Heart left ventricle (tissue), 16 donors: ENCODE results near the gene COLEC11. TPM values are rescaled to one million over a fixed set of nuclear protein-coding genes. Genes with fewer than 3 reads are reported as not detected.

Source experiments
- ATAC-seq, 4 donors: fragments of 200-7000 bp; cut with Tn5 transposase; one replicate each; pipeline ENCODE4 v1.9.1; 2020 to 2022; ENCODE audit warnings: moderate library complexity in 4 of 4, mild to moderate bottlenecking in 3 of 4, moderate number of reproducible peaks in 1 of 4
- DNase-seq, 5 donors: peaks; one replicate each; pipeline ENCODE4 v3.0.0-alpha.2; 2020
- H3K27ac ChIP-seq, 12 donors: fragments of 200-600 bp; sonication (generic) in 4 of 12; one replicate each; pipeline versions ENCODE4 v1.5.0 to v1.8.0; 2016 to 2022; ENCODE audit warnings: mild to moderate bottlenecking in 2 of 12
- H3K27me3 ChIP-seq, 9 donors: fragments of 200-600 bp; sonication (generic) in 2 of 9; one replicate each; pipeline versions ENCODE4 v1.5.1 to v1.8.0; 2016 to 2022; ENCODE audit warnings: mild to moderate bottlenecking in 3 of 9
- H3K36me3 ChIP-seq, 9 donors: fragments of 200-600 bp; sonication (generic) in 2 of 9; one replicate each; pipeline versions ENCODE4 v1.5.0 to v1.8.0; 2018 to 2022; ENCODE audit warnings: mild to moderate bottlenecking in 2 of 9
- H3K4me1 ChIP-seq, 12 donors: fragments of 200-600 bp; sonication (generic) in 4 of 12; one replicate each; pipeline versions ENCODE4 v1.5.0 to v1.8.0; 2016 to 2022; ENCODE audit warnings: mild to moderate bottlenecking in 3 of 12
- H3K4me3 ChIP-seq, 12 donors: fragments of 200-600 bp; sonication (generic) in 4 of 12; one replicate each; pipeline versions ENCODE4 v1.5.0 to v1.8.0; 2017 to 2022; ENCODE audit warnings: mild to moderate bottlenecking in 9 of 12, moderate library complexity in 4 of 12
- H3K9me3 ChIP-seq, 12 donors: fragments of 200-600 bp; sonication (generic) in 4 of 12; one replicate each; pipeline versions ENCODE4 v1.5.0 to v1.8.0; 2016 to 2022; ENCODE audit warnings: mild to moderate bottlenecking in 1 of 12
- CTCF ChIP-seq, 12 donors: fragments of 200-600 bp; sonication (generic) in 4 of 12; IDR thresholded peaks; one replicate each; pipeline versions ENCODE4 v1.5.0 to v1.8.0; 2018 to 2022; ENCODE audit warnings: antibody characterized with exemption in 12 of 12, mild to moderate bottlenecking in 5 of 12
- POLR2A ChIP-seq, 2 donors: fragments of 450-650 bp; IDR thresholded peaks; one replicate each; pipeline ENCODE4 v1.6.1; 2017; ENCODE audit warnings: antibody characterized with exemption in 2 of 2, mild to moderate bottlenecking in 2 of 2, moderate library complexity in 2 of 2
- WGBS, 4 donors: extraction: QIAGEN DNeasy Blood & Tissue Kit in 2 of 4; methylation state at CpG; one replicate each; pipeline versions ENCODE4 v1.1.5 to v1.1.7; 2013 to 2018; 5-methylcytosine and 5-hydroxymethylcytosine counted together
- intact Hi-C, 10 donors: fragments of 100-400 bp; cut with DNase I; formaldehyde crosslinking; loops; one replicate each; pipeline versions ENCODE4 v1.11.1 to v1.14.2; 2022
- polyA plus RNA-seq, 2 donors: library from polyadenylated mRNA; stranded (reverse); fragments of 200-250 nt; gene quantifications; one replicate each; pipeline ENCODE4 v1.2.3, GENCODE V29; 2013
- total RNA-seq, 9 donors: library from RNA; depleted of rRNA in 2 of 9; stranded (reverse); fragments of >200 nt in 2 of 9; fragmentation: NEBNext Ultra II Directional in 3 of 9; extraction: Animal tissue kit (Norgen Biotek cat#: 25700) in 3 of 9; gene quantifications; one replicate each; pipeline versions ENCODE4 v1.1.0 to v1.2.4, GENCODE V29; 2016 to 2023
- donor health status: ischemic (EF 13 %, LVEDD 7.1; RV severe dilation, severe dysfunction).
- donor health status: healthy with polysubstance abuse.
- donor health status: DM: no; HTN: yes; CAD: no.
- donor health status: DM: no; HTN: no; CAD: no.
- donor health status: ischemic (EF 25% LVEDD 6.9; RV normal size, moderate dysfunction).
- donor health status: ischemic (EF 25% LVEDD 5.7; RV mildly dilated, moderate dysfunction).
- donor health status: healthy.
- donor health status: DM: yes; HTN: yes; CAD: no.
- donor health status: ischemic (EF 35%, LVEDD 5.7; RV mildly dilated, moderate dysfunction).
- donor health status: nonischemic (EF 11% LVEDD 7.7; RV severe dilation, severe dysfunction).
- donor health status: DM: yes; HTN: yes; CAD: no.
- donor health status: PGD.
- donor health status: ischemic (EF 29% LVEDD 5.4; RV normal size, mild dysfunction).
- donor health status: nonischemic (EF 23%, LVEDD 6.1; RV moderate dilation, normal function).

The COLEC11 gene
- total and polyA plus RNA-seq, 11 donors: 2.3 to 12.5 (median 3.1) TPM

- TF ChIP-seq CTCF (IDR thresholded peaks at IDR 0.05): no peak
- no peak for TF ChIP-seq POLR2A (IDR thresholded peaks at IDR 0.05)
- H3K4me3 ChIP-seq: no peak overlapping the region
- WGBS, 4 donors: 79 to 87% (median 80%) methylated on average over 5 of the region's 5 CpGs
- intact Hi-C loops: loop anchor here in 2 of 10 donors (5.0 to 10.0 kb wide), 2 partner anchors 73 to 76 kb away; partner anchors contain the start of gene ALLC (in 1 of the 2)
- H3K27ac ChIP-seq: no peak overlapping the region
- ATAC-seq: no peak
- peaks cover 0 to 47% (median 32%) of the 10 kb centered on the region in 12 donors for H3K4me1 ChIP-seq
- H3K9me3 ChIP-seq: no peaks in the 10 kb centered on the region
- H3K36me3 ChIP-seq: peaks cover 0 to 80% (median 68%) of the 10 kb centered on the region in 9 donors
- no peak for DNase-seq
- no peaks in the 10 kb centered on the region for H3K27me3 ChIP-seq
Observed at GRCh38 chr2:3578987-3579386, 15.9 kb upstream of the COLEC11 start.

GRCh38 chr2:3580449-3580848 is 14.5 kb upstream of the COLEC11 start:
- TF ChIP-seq CTCF (IDR thresholded peaks at IDR 0.05): no peak
- no peak for TF ChIP-seq POLR2A (IDR thresholded peaks at IDR 0.05)
- peaks cover 0 to 87% (median 68%) of the 10 kb centered on the region in 9 donors for H3K36me3 ChIP-seq
- ATAC-seq (no peak), DNase-seq (no peak)
- H3K9me3 ChIP-seq: no peaks in the 10 kb centered on the region
- H3K4me1 ChIP-seq: peaks cover 0 to 50% (median 36%) of the 10 kb centered on the region in 12 donors
- no peak overlapping the region for H3K27ac ChIP-seq
- intact Hi-C loops: no loop called here
- no peak overlapping the region for H3K4me3 ChIP-seq
- no peaks in the 10 kb centered on the region for H3K27me3 ChIP-seq
- WGBS, 4 donors: 79 to 83% (median 82%) methylated on average over 5 of the region's 5 CpGs

DNA sequence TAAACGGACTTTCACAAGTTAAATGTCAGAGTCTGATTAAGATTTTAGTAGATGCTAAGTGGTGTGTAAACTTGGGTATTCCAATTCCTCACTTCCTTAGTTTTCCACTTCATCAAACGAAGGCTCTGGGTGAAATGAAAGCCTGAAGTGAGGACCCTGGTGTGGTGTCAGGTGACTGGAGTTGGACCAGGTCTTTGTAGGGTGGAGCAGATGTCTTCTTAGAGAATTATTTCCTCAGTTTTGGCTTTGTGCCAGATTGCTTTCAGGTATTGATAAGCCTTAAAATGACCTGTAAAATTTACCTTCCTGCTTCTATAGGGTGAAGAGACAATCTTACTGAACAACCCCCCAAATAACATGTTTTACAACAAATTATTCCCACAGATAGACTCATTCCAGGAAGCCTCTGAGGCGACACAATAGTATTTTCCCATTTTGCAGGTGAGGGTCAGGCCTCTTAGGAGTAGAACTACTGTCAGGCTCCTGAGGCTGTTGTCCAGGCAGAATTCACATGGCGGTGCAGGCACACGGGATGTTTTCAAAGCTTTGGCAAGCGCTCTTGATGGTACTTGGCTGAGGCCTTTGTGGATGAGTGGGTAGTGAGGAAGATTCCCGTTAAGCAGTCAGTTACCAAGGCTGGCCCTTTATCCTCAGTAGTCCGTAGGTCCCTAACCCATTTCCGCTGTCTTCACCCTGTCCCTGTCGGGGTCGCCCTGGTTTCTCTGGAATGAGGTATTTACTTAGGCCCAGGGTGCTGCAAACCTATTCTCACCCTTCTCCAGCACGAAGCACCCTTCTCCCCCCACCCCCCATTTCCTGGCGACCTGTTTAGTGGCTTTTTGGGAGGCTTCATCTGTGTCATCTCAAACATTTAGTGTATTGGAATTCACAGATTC is 13.3 kb upstream of the COLEC11 start:
- Histone ChIP-seq H3K4me1 (peaks cover 0 to 50% (median 38%) of the 10 kb centered on the region in 12 donors), H3K27ac (no peak overlapping the region)
- intact Hi-C loops: no loop called here

More for the DNA sequence above, 13.3 kb upstream of the COLEC11 start:
- Histone ChIP-seq H3K9me3 (no peaks in the 10 kb centered on the region), H3K27me3 (no peaks in the 10 kb centered on the region), H3K4me3 (no peak overlapping the region), H3K36me3 (peaks cover 0 to 81% (median 64%) of the 10 kb centered on the region in 9 donors)
- ATAC-seq: no peak
- no peak for DNase-seq
- WGBS, 4 donors: 77 to 88% (median 83%) methylated on average over 13 of the region's 13 CpGs
- TF ChIP-seq CTCF (IDR thresholded peaks at IDR 0.05) (no peak), POLR2A (IDR thresholded peaks at IDR 0.05) (no peak)
